Mucosa of stomach (tissue), 1 donor: ENCODE measurements around the gene CFTR.

Source experiments
- H3K27me3 ChIP-seq: one replicate; pipeline ENCODE4 v1.7.0; 2013; ENCODE audit warnings: mild to moderate bottlenecking, low read length; ENCODE audit not compliant: control insufficient read depth, insufficient read depth
- H3K36me3 ChIP-seq: one replicate; pipeline ENCODE4 v1.7.0; 2013; ENCODE audit warnings: low read length; ENCODE audit not compliant: control insufficient read depth, insufficient read depth
- H3K4me1 ChIP-seq: one replicate; pipeline ENCODE4 v1.7.0; 2013; ENCODE audit warnings: mild to moderate bottlenecking, low read length; ENCODE audit not compliant: control insufficient read depth, insufficient read depth
- H3K4me3 ChIP-seq: one replicate; pipeline ENCODE4 v1.7.0; 2013; ENCODE audit warnings: low read length
- H3K9ac ChIP-seq: one replicate; pipeline ENCODE4 v1.7.0; 2013; ENCODE audit warnings: mild to moderate bottlenecking, low read length, moderate library complexity
- H3K9me3 ChIP-seq: one replicate; pipeline ENCODE4 v1.7.0; 2013; ENCODE audit warnings: mild to moderate bottlenecking, low read length, moderate library complexity; ENCODE audit not compliant: control insufficient read depth
- donor health status: Pancreatic carcinoma.

The CFTR gene

DNA sequence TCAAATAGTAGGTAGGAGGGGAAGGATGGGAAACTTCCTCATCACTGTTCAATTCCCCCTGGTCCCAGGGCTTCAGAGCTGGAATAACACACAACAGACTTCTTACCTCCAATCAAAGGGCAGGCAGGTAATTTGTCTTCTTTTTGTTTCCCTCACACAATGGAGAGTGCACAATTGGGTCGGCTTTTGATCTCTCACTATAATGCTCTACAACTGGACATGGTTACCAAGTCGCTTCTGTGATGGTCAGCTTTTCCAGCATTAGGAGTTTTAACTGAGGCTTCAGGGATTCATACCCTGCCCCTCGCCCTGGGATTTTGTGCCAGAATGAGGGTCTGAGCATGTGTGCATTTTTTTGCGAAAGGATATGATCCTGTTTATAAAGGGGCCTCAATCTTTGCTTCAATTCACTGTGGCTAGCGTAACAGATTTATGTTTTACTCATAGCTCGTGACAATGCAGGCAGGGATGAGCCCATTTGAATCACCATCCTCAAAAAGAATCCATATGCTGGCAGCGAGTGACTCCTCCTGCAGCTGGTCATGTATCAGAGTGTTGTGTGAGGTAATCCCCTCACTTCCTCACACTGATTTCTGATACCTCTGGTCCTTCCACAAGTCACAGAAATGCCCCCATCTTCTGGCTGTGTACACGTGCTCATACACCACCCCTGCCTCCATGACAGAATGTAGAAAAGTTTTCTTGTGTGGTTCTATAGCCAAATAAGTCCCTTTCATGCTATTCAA lies 203.8 kb downstream of the CFTR start:
- no peaks in the 10 kb centered on the region for H3K27me3 ChIP-seq
- H3K36me3 ChIP-seq = no peaks in the 10 kb centered on the region
- no peaks in the 10 kb centered on the region for H3K9me3 ChIP-seq
- H3K4me1 ChIP-seq = peaks cover 2% of the 10 kb centered on the region
- no peak overlapping the region for H3K4me3 ChIP-seq
- H3K9ac ChIP-seq = no peak overlapping the region

DNA sequence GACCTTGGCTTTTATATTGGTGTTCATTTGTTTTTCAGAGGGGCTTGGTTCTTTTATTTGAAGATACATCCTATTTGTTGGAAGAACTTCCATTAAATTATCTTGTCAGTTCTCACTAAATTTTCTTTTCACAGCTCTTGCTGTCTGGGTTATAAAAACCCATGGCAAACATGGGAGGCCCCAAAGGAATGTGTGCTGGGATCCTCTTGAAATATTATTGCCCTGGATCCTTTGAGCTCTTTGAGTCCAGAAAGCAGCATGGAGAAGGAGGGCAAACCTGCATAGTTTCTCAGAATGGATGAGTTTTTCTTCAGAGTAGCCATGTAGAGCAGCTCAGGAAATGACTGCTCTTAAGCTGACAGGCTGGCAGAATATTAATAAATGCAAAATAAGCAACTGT lies 206.0 kb downstream of the CFTR start:
- no peaks in the 10 kb centered on the region for H3K9me3 ChIP-seq
- H3K9ac ChIP-seq = no peak overlapping the region
- H3K4me1 ChIP-seq = peaks cover 12% of the 10 kb centered on the region
- H3K36me3 ChIP-seq = no peaks in the 10 kb centered on the region
- H3K4me3 ChIP-seq = no peak overlapping the region
- no peaks in the 10 kb centered on the region for H3K27me3 ChIP-seq

DNA sequence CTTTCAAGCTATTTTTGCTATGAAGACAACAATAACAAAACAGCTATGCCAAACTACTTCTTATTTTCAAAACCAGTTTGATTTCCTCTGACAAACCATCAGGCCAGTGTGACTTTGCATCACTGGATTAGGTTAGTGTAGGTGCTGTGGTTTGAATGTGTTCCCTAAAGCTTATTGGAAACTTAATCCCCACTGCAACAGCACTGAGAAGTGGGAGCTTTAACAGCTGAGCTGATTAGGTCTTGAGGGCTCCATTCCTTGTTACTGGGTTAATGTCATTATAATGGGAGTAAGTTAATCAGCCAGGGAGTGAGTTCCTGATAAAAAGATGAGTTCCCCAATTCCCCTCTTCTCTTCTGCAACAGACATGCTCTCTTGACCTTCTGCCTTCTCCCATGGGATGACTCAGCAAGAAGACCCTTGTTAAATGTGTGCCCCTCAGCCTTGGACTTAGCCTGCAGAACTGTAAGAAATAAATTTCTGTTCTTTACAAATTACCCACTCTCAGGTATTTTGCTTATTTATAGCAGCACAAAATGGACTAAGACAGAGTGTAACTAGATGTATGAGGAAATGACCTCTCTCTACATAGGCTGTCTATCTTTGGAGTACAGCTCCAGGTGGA lies 206.6 kb downstream of the CFTR start:
- Histone ChIP-seq H3K9me3 (no peaks in the 10 kb centered on the region), H3K9ac (no peak overlapping the region), H3K4me3 (no peak overlapping the region), H3K27me3 (no peaks in the 10 kb centered on the region), H3K4me1 (peaks cover 12% of the 10 kb centered on the region), H3K36me3 (no peaks in the 10 kb centered on the region)

DNA sequence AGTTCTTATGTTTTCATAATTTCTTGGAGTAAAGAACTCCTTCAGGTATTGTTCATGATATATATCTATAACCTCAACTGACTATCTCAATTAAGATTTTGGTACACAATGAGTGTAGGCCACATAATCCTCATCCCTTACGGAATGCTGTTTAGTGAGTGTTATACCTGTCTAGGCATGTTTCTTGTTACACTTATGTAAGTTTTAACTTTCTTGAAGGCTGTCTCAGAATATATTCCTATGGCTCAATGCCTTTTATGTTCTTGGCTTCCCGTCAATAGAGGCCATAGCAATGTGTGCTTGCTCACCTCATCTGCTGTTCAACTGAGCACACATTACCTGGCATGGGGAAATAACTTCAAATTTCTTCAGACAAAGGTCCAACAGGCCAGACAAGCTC lies 208.3 kb downstream of the CFTR start:
- no peak overlapping the region for H3K4me3 ChIP-seq
- H3K4me1 ChIP-seq = peaks cover 12% of the 10 kb centered on the region
- no peaks in the 10 kb centered on the region for H3K9me3 ChIP-seq
- no peaks in the 10 kb centered on the region for H3K27me3 ChIP-seq
- no peaks in the 10 kb centered on the region for H3K36me3 ChIP-seq
- no peak overlapping the region for H3K9ac ChIP-seq

DNA sequence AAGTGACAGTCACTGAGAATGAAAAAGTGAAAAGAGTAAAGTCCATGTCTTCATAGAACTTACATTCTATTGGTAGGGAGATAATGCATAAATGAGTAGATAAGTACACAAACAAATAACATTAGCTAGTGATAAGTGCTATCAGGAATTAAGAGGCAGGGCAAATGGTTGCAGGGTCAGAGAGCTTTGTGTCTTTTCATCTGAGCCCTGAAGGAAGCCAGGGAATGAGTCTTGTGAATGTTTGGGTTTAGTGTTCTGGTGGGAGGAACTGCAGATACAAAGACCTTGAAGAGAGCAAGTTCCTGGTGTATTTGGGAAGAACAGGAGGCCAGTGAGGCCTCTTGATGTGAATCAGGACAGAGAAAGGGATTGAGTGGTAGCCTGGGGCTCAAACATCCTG lies 209.6 kb downstream of the CFTR start:
- no peaks in the 10 kb centered on the region for H3K36me3 ChIP-seq
- H3K4me3 ChIP-seq = no peak overlapping the region
- peaks cover 12% of the 10 kb centered on the region for H3K4me1 ChIP-seq
- H3K27me3 ChIP-seq = no peaks in the 10 kb centered on the region
- H3K9me3 ChIP-seq = no peaks in the 10 kb centered on the region
- H3K9ac ChIP-seq = no peak overlapping the region

DNA sequence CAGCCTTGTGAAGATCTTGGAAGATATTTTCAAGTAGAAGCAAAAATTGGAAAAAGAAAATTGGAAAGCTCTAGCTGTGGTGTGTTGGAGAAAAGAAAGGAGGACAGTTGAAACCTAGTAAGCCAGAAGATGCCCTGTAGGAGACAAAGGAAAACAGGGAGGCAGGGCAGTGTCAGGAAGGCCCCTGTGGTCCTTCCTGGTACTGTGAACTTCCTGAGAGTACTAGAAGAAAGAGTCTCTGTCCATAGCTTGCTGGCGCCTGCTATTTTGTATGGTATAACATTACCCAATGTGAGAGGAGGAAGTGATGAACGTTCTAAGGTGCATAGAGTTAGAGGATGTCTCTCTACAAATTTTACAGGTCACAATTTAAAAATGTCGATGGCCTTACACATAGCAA lies 210.3 kb downstream of the CFTR start:
- Histone ChIP-seq H3K4me1 (peaks cover 12% of the 10 kb centered on the region), H3K9me3 (no peaks in the 10 kb centered on the region), H3K36me3 (no peaks in the 10 kb centered on the region), H3K9ac (no peak overlapping the region), H3K4me3 (no peak overlapping the region), H3K27me3 (no peaks in the 10 kb centered on the region)

DNA sequence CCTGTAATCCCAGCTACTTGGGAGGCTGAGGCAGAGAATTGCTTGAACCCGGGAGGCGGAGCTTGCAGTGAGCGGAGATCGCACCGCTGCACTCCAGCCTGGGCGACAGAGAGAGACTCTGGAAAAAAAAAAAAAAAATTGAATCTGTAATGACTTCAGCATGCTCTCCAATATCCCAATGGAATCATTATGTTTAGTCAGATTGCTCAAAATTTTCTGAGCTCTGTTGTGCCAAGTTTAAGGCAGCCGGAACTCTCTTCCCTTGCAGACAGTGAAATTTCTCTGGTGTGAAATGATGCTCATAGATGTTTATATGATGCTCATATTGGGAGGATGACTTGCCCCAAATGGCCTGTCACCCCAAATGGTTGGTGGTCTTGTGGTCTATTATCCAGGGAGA lies 212.5 kb downstream of the CFTR start:
- H3K27me3 ChIP-seq = no peaks in the 10 kb centered on the region
- no peak overlapping the region for H3K9ac ChIP-seq
- no peaks in the 10 kb centered on the region for H3K36me3 ChIP-seq
- no peak overlapping the region for H3K4me3 ChIP-seq
- H3K4me1 ChIP-seq = peaks cover 12% of the 10 kb centered on the region
- no peaks in the 10 kb centered on the region for H3K9me3 ChIP-seq

DNA sequence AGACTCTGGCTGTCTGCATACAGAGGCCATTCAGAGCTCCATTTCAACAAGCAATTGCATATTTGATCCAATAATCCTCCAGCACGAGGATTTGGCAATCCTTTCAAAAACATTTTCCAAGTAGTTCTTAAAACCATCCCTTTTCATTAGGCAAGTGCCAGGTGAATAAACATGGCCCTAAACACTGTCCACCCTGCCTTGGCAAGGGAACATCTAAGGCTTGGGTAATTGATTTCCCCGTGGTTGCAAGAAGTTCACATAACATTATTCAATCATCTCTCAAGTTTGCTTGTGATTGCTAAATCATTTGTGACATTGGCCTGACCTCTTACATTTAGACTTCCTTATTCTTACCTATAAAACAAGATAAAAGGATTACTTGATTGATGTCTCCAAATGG lies 218.2 kb downstream of the CFTR start:
- no peaks in the 10 kb centered on the region for H3K4me1 ChIP-seq
- no peaks in the 10 kb centered on the region for H3K9me3 ChIP-seq
- H3K27me3 ChIP-seq = no peaks in the 10 kb centered on the region
- no peaks in the 10 kb centered on the region for H3K36me3 ChIP-seq
- H3K9ac ChIP-seq = no peak overlapping the region
- H3K4me3 ChIP-seq = no peak overlapping the region

DNA sequence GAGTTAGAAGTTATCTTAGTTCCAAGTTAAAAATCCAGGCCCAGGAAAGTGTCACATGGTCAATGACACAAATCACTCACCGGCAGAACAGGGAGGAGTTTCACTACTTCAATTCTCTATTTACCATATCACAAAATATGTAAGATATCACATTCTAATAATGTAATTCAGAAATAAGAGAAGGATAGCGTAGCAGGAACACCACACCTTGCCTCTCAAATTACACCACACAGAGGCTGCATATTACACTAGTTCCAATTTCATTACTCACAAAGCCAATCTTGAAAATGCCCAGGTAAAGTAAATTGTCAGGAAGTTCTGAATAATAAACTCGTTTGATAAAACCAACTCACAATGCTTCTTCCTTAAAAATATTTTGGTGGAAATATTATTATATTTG lies 224.2 kb downstream of the CFTR start:
- no peaks in the 10 kb centered on the region for H3K9me3 ChIP-seq
- H3K36me3 ChIP-seq = no peaks in the 10 kb centered on the region
- no peak overlapping the region for H3K4me3 ChIP-seq
- peaks cover 4% of the 10 kb centered on the region for H3K4me1 ChIP-seq
- H3K27me3 ChIP-seq = no peaks in the 10 kb centered on the region
- H3K9ac ChIP-seq = no peak overlapping the region

DNA sequence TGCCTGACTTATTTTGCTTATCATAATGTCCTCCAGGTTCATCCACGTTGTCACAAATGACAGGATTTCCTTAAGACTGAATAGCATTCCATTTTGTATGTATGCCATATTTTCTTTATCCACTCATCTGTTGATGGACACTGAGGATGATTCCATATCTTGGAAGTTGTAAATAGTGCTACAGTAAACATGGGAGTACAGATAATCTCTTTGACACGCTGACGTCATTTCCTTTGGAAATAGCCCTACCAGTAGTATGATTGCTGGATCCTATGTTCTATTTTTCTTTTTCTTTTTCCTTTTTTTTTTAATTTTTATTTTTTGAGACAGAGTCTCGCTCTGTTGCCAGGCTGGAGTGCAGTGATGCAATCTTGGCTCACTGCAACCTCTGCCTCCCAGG lies 225.8 kb downstream of the CFTR start:
- no peaks in the 10 kb centered on the region for H3K36me3 ChIP-seq
- no peaks in the 10 kb centered on the region for H3K9me3 ChIP-seq
- H3K4me1 ChIP-seq = peaks cover 4% of the 10 kb centered on the region
- no peak overlapping the region for H3K4me3 ChIP-seq
- no peak overlapping the region for H3K9ac ChIP-seq
- no peaks in the 10 kb centered on the region for H3K27me3 ChIP-seq

DNA sequence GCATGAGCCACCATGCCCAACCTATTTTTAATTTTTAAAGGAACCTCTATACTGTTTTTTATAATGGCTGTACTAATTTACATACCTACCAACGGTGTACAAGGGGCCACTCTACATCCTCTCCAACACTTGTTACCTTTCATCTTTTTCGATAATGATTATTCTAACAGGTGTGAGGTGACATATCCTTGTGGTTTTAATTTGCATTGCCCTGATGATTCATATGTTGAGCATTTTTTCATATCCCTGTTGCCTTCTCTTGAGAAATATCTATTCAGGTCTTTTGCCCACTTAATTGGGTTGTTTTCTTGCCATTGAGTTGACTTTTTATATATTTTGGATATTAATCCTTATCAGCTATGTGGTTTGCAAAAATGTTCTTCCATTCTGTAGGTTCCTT lies 226.4 kb downstream of the CFTR start:
- H3K4me3 ChIP-seq = no peak overlapping the region
- H3K27me3 ChIP-seq = no peaks in the 10 kb centered on the region
- H3K9ac ChIP-seq = no peak overlapping the region
- peaks cover 4% of the 10 kb centered on the region for H3K4me1 ChIP-seq
- H3K9me3 ChIP-seq = no peaks in the 10 kb centered on the region
- H3K36me3 ChIP-seq = no peaks in the 10 kb centered on the region

DNA sequence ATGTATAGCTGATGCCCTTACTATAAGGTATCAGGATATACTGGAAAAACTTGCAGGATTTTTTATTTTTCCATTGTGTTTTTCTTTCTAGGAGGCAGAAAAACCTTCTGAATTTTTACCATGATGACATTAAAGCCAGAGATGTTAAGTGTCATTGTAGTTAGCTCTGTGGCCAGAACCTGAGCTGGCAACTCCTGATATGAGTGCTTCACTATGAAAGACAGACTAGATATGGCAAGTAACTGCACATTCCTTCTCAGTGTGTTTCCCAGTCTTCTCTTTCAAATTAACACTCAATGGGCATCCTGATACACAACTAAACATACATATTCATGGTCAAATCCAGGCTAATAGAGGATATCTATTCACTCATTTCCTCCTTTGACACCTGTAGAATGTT lies 227.3 kb downstream of the CFTR start:
- no peaks in the 10 kb centered on the region for H3K27me3 ChIP-seq
- no peaks in the 10 kb centered on the region for H3K9me3 ChIP-seq
- H3K4me1 ChIP-seq = peaks cover 4% of the 10 kb centered on the region
- H3K4me3 ChIP-seq = no peak overlapping the region
- no peaks in the 10 kb centered on the region for H3K36me3 ChIP-seq
- H3K9ac ChIP-seq = no peak overlapping the region
